ENCODE results near the gene GLT8D1.
"Not testable (repeated sequence)": the region's sequence is repeated elsewhere in the genome, so short reads cannot be mapped to it uniquely, and the experiment has no call there.

Gene GLT8D1, protein sequence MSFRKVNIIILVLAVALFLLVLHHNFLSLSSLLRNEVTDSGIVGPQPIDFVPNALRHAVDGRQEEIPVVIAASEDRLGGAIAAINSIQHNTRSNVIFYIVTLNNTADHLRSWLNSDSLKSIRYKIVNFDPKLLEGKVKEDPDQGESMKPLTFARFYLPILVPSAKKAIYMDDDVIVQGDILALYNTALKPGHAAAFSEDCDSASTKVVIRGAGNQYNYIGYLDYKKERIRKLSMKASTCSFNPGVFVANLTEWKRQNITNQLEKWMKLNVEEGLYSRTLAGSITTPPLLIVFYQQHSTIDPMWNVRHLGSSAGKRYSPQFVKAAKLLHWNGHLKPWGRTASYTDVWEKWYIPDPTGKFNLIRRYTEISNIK

DNA sequence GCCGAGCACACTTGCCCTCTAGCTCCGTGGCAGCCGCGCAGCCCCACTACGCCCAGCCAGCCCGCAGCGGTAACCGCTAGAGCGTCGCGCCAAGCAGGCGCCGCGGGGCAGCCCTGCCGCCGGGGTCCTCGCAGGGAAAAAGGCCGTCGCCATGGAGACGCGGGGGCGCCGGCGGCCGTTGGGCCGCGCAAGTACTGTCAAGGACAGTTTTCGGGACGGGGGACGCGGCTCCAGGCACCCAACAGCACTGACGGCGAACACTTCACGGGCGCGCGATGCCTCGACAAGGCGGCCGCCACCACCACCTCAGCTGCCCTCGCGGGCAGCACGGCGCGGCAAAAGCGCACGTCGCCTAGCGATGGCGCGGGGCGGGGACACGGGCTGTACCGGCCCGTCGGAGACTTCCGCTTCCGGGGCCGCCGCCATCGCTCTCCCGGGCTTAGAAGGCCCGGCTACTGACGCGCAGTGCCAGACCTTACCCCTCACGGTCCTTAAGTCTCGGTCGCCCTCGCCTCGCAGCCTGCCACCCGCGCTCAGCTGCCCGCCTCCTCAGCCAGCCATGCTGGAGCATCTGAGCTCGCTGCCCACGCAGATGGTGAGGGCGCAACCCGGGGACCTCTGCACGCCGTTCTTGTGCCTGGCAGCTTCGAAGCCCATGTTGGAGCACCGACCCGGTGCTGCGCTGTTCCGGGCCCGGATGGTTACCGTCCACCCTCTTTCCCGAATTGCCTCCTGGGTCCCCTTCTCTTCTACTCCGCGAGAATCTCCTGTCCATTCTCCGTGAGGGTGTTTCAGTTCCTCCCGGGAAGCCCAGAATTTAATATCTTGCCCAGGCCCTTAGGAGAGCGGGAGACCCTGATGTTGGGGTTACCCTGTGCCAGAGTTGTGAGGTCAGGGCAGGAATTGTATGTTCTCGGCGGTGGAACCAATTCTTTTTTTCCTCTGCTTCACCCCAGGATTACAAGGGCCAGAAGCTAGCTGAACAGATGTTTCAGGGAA, at the start of gene GLT8D1, which contains the start of gene SPCS1:
GLT8D1 (minus strand) TSS at position 104 of the 999 bp plus-strand sequence. CDS start 5,331 bp downstream, outside the sequence.
SPCS1 (plus strand) TSS at position 419 of the 999 bp plus-strand sequence; CDS start at position 560, 141 bp downstream.
- peak; percentile 94 for DNase-seq (ENCODE audit: low spot score)

DNA sequence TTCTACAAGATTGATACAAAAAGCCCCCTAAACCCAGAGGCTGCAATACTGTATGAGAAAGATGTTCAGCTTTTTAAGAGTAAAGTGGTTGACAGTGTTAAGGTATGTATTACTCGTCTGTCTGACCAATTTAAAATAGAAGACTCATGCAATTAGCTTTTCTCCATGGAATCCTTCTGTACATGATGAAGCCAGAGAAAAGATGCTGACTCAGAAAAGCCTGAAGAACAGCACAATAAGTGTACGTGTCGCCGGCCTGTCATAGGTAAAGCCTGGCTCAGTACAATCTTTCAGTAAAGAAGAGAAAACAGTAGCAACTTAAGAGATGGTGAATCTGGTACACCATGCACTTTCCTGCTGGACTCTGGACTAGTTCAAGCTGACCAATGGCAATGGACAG, 48.8 kb upstream of the GLT8D1 start:
- DNase-seq (ENCODE audit: low spot score), result no peak

DNA sequence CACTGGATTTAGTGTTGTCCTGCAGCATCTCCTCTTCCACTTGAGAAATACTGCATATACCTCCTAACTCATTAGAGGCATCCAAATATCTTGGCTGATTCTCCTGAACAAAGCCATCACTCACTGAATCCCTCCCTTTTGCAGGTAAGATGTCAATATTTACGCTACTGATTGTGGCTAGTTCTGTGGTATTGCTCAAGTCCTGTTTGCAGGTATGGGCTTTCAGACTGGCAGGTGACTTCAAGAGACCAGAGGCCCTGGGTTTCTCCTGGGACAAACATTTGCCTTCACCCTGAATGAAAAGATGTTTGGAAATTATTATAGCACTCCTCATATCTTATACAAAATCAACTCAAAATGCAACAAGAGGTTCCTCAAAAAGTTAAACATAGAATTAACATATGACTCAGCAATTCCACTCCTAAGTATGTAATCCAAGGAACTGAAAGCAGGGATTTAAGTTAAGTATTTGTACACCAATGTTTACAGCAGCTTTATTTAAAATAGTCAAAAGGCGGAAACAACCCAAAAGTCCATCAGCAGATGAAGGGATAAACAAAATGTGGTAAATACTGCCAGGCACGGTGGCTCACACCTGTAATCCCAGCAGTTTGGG, 46.6 kb upstream of the GLT8D1 start:
- no peak for DNase-seq (ENCODE audit: low spot score)

DNA sequence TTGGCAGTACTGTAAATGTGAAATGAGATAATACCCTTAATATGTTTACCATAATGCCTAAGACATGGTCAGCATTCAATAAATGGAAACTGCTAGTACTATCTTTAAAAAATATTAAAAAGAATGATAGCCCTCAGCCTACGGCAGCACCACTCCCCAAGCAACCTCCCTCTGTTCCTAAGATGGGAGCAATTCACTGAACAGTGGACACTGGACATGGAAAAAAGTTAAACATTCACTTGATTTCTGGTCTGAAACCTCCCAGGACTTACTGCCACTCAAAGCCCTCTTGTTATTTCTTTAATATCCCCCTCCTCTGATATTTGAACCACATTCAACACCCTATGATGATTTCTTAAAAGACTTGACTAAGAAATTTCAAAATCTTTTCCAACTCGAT, 38.1 kb upstream of the GLT8D1 start:
- no peak for DNase-seq (ENCODE audit: low spot score)

DNA sequence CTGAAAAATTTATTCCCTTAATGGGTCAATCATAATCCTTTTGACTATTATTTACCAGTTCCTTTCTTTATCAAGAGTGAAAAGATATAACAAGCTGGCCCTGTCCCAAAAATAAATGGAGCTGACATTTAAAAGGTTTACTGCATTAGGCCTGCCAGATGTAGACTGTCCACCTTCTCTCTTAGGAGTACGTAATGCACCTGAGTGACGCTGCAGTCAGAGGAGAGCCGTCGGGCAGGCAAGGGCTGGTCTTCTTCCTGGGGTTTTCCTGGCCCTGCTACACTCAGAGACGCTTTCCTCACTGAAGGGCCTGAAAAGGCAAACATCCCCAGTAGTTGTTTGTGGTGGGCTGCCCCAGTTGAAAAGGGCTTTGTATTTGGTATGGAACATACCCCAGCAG, 37.6 kb upstream of the GLT8D1 start:
- no peak for DNase-seq (ENCODE audit: low spot score)

DNA sequence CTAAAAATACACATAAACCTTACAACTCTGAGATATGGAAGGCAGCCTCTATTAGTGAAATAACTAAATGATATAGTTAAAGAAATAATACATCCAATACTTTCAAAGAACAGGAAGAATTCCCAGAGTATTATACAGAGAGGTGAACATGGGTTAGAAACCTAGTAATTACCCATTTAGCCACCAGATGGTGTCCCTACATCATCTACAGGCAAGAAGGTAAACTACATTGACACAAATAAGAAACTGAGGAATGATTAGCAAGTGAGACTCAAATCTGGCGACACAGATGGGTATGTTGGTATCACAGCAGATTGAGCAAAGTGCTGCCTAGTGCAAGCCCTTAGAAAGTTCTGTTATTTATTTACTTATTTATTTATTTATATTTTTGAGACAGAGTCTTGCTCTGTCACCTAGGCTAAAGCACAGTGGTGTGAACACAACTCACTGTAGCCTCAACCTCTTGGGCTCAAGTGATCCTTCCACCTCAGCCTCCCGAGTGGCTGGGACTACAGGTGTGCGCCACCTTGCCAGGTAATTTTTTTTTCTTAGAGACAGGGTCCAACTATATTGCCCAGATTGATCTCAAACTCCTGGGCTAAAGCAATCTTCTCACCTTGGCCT, 36.9 kb upstream of the GLT8D1 start:
- peak; percentile 31 for DNase-seq (ENCODE audit: low spot score)

DNA sequence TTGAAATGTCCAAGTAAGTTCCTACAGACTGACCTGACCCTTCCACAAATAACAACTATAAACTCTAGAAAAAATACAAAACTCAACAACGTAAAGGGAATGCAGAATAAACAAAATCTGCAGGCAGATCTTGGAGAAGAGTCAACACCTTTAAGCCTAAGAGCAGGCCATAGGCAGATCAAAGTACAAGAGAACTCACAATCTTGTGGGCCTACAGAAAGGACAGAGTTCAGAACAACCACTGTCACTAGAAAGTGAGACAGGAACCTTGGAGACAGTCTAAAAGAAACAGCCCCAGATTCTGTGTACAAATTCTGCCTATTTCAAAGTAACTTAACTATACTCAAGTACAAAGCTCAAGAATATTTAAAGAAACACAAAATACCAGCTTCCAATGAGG, 34.1 kb upstream of the GLT8D1 start:
- DNase-seq (ENCODE audit: low spot score), result no peak

DNA sequence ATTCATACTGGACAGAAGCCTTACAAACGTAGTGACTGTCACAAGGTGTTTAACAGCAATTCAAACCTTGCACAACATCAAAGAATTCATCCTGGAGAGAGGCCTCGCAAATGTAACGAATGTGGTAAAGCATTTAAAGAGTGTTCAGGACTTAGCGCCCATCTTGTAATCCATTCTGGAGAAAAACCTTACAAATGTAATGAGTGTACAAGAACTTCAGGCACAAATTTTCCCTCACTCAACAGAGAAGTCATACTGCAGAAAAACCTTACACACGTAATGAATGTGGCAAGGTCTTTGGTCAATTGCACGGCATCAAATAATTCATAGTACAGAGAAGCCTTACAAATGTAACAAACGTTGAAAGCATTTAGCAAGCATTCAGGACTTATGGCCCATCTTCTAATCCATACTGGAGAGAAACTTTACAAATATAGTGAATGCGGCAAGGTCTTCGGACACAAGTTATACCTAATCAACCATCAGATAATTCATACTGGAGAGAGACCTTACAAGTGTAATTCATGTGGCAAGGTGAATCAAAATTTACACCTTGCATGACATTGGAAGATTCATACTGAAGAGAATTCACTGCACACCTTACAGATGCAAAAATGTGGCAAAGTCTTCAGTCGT, 27.8 kb upstream of the GLT8D1 start:
- no peak for DNase-seq (ENCODE audit: low spot score)

DNA sequence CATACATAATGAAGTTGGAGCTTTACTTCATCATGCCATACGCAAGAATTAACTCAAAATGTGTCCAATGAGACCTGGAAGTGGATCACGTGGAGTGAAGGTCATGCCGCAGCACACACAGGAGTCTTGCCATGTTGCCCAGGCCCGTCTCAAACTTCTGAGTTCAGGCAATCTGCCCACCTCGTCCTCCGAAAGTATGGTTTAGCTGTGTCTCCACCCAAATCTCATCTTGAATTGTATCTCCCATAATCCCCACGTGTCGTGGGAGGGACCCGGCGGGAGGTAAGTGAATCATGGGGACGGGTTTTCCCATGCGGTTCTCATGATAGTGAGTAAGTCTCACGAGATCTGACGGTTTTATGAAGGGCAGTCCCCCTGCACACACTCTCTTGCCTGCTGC, 26.0 kb upstream of the GLT8D1 start:
- no peak for DNase-seq (ENCODE audit: low spot score)

DNA sequence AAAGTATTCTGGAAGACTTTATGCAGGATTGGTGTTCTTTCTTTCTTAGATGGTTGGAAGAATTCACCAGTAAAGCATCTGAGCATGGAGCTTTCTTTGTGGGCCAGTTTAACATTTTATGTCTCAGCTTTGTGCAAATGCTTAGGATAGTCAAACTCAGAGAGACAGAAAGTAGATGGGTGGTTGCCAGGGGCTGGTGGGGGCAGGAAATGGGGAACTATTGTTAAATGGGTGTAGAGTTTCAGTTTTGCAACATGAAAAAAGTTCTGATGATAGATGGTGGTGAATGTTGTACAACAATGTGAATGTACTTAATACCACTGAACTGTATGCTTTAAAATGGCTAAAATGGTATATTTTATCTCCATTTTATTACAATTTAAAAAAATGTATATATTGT, 25.1 kb upstream of the GLT8D1 start:
- DNase-seq (ENCODE audit: low spot score), result no peak

DNA sequence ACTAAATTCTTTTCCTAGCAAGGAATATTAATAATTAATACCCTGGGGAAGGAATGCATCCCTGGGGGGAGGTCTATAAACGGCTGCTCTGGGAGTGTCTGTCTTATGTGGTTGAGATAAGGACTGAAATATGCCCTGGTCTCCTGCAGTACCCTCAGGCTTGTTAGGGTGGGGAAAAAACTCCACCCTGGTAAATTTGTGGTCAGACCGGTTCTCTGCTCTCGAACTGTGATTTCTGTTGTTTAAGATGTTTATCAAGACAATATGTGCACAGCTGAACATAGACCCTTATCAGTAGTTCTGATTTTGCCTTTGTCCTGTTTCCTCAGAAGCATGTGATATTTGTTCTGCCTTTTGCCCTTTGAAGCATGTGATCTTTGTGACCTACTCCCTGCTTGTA, 23.2 kb upstream of the GLT8D1 start:
- DNase-seq (ENCODE audit: low spot score), result not testable (repeated sequence)

DNA sequence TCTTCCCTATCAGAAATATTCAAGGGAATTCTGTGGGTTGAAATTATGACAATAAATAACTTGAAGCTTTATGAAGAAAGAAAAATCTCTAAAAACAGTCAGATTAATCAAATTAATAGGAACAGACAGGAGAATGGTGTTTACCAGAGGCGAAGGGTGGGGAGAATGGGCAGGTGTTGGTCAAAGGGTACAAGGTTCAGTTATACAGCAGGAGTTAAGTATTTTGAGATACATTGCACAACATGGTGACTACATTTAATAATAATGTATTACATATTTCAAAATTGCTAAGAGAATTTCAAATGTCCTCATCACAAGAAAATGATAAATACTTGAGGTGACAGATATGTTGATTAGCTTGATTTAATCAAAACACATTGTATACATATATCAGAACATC, 18.9 kb upstream of the GLT8D1 start:
- no peak for DNase-seq (ENCODE audit: low spot score)

DNA sequence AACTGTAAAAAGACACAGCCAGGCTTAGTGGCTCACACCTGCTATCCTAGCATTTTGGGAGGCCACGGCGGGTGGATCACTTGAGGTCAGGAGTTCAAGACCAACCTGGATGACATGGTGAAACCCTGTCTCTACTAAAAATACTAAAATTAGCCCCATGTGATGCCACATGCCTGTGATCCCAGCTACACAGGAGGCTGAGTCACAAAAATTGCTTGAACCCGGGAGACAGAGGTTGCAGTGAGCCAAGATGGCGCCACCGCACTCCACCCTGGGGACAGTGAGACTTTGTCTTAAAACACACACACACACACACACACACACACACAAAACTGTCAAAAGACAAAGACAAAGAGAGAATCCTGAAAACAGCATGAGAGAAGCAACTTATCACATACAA, 18.3 kb upstream of the GLT8D1 start:
- no peak for DNase-seq (ENCODE audit: low spot score)

DNA sequence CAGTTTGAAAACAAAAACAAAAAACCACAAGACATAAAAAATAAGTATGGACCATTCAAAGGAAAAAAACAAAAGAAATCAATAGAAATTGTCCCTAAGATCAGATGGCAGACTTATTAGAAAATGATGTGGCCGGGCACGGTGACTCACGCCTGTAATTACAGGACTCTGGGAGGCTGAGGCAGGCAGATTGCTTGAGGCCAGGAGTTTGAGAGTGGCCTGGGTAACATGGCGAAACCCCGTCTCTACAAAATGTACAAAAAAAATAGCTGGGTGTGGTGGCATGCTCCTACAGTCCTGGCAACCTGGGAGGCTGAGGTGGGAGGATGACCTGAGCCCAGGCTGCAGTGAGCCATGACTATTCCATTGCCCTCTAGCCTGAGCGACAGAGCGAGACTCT, 16.9 kb upstream of the GLT8D1 start:
- DNase-seq (ENCODE audit: low spot score), result no peak

DNA sequence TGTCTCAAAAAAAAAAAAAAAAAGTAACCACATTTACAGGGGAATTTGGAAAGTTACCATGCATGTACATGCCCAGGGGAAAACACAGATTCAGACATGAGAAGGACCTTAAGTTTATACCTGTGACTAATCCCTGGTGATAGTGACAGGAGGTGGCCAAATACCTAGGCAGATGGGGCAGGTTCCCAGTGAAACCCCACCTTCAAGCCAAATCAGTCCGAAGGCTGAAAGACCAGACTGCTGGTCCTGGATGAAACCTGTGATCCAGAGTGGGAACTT, 16.1 kb upstream of the GLT8D1 start:
- DNase-seq (ENCODE audit: low spot score), result no peak

DNA sequence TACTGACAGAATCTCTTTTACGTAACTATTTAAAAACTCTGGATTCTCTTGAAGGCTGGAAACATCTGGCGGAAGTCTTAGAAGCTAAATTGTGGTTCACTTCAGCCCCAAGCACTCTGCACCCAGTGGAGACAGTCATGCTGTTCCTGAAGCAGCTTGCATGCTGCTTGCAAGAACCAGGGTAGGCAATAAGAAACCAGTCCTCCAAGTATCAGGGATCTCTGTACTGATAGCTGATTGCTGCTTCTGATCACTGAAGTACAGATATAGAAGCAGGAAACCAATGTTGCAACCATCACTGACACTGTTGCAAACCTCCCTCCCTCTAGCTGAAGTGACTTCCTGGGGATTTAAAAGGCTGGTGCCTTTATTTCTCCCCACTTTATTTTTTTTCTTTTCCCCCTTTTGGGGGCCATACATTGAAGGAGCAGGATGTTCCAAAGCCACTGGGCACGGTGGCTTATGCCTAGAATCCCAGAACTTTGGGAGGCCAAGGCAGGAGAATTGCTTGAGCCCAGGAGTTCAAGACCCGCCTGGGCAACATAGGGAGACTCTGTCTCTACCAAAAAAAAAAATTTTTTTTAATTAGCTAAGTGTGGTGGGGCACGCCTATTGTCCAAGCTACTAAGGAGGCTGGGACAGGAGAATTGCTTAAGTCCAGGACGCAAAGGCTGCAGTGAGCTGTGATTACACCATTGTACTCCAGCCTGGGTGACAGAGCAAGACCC, 15.6 kb upstream of the GLT8D1 start:
- DNase-seq (ENCODE audit: low spot score), result no peak

DNA sequence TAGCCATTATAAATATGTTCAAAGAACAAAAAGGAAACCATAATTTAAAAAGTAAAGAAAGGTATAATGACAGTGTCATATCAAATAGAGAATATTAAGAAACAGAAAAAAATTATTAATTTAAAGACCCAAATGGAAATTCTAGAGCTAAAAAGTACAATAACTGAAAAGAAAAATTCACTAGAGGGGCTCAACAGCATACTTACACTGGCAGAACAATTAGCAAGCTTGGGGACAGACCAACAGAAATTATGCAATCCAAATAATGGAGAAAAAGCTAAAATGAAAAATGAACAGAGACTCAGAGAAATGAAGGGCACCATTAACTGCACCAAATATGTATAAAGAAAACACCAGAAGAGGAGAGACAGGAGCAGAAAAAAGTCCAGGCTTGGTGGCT, 14.0 kb upstream of the GLT8D1 start:
- DNase-seq (ENCODE audit: low spot score), result no peak

DNA sequence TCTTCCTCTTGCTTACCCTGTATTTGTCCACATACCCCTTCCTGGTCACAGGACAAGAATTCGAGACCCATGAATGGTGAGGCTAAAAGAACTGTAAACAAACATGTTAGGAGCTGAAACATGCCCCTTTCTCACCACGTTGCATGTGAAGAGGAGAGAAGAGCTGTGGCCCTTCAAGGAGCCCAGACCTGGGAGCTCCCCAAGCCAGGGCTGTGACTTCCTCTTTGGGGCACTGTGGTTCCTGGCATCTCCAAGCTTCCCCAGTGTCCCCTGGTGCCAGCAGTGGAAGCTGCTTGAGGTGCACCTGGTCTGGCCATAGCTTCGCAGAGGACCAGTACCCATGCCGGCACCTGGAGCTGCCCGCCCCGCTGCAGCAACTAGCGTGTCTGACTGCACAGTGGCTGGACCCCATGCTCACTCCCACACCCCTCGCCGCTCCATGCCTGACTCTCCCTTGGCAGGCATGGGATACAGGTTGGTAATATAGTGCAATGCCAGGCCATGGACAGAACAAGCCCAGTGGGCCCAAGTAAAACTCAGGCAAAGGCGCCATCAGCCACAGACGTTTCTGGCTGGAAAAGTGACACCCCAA, 10.2 kb upstream of the GLT8D1 start:
- DNase-seq (ENCODE audit: low spot score), result no peak

DNA sequence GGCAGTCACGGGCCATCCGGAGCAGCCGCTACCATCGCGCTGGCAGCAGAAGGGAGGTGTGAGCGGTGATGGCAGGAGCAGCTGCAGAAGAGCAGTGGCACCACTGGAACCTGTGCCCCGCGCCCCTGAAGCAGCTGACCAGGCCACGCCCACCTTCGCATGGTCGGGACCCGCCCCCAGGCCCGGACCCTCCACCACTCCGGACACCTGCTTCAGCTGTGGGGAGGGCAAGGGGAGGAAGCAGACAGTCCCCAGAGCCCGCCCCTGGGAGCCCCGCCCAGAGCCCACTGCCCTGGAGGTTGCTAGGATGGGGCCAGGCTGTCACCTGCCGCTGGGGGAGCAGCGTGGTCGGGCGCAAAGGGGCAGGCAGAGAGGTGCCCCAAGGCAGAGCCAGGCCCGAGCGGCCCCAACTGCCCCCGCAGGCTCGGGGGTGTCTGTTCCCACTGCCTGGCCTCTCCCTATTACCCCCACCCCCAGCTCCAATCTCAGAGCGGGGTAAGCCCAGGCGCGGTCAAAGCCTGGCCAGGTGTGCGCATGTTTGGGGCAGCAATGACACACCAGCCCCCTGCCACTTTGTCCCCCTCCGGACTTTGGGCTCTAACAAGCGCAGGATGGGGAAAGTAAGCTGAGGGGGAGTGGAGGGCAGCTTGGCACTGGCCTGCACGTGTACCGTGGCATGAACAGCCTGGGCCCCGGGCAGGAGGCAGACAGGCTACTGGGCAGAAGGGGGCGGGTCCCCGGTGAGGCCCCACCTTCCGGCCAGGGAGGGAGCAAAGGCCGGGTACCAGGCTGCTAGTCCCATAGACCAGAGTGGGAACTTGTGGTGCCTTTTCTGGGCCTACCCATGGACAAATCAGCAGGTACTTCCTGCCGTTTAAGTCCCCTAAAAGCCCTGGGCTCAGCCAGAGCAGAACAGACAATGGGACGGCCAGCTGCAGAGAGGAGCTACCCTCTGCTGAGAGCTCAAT, 9.0 kb upstream of the GLT8D1 start:
- no peak for DNase-seq (ENCODE audit: low spot score)
